ENCODE data around the gene STK32A.

DNA sequence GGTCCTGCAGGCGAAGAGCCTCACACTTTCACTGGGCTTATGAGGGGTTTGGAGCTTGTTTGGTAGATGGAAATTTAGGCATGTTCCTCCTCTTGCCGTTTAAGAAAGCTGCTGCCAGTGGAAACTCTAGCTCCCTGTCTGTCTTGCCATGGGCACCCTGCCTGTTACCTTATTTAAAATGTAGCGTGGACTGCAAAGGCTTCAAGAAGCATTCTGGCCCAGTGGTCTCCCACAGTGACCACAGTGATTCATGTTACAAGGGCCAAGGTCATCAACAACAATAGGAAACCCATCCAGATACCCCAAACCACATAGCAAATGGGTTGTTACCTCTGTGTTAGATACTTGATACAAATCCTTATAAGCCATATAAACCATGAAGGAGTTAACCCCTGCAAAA is 178.4 kb downstream of the STK32A start:
- TF ChIP-seq, protein P1, sequence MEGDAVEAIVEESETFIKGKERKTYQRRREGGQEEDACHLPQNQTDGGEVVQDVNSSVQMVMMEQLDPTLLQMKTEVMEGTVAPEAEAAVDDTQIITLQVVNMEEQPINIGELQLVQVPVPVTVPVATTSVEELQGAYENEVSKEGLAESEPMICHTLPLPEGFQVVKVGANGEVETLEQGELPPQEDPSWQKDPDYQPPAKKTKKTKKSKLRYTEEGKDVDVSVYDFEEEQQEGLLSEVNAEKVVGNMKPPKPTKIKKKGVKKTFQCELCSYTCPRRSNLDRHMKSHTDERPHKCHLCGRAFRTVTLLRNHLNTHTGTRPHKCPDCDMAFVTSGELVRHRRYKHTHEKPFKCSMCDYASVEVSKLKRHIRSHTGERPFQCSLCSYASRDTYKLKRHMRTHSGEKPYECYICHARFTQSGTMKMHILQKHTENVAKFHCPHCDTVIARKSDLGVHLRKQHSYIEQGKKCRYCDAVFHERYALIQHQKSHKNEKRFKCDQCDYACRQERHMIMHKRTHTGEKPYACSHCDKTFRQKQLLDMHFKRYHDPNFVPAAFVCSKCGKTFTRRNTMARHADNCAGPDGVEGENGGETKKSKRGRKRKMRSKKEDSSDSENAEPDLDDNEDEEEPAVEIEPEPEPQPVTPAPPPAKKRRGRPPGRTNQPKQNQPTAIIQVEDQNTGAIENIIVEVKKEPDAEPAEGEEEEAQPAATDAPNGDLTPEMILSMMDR (IDR thresholded peaks at IDR 0.05) = no peak
- TF ChIP-seq EZH2 (IDR thresholded peaks at IDR 0.05; ENCODE audit: borderline replicate concordance, insufficient read depth, low read depth, low read length, poor library complexity, severe bottlenecking) = no peak
